NB4 (cell line): ENCODE measurements around the gene UTF1.

Source experiments
- DNase-seq: peaks from one replicate; pipeline ENCODE4 v3.0.0; 2010; ENCODE audit warnings: low read depth
- H3K4me3 ChIP-seq: one replicate; pipeline ENCODE4 v1.5.1; 2011; ENCODE audit warnings: mild to moderate bottlenecking, low read depth, low read length, moderate library complexity
- CTCF ChIP-seq: IDR thresholded peaks from one replicate; pipeline ENCODE4 v1.5.1; 2012; ENCODE audit warnings: low read depth, low read length
- MAX ChIP-seq: IDR thresholded peaks from 2 replicates; pipeline ENCODE4 v1.6.1; 2011; ENCODE audit warnings: low read depth, low read length
- MYC ChIP-seq: IDR thresholded peaks from 2 replicates; pipeline ENCODE4 v1.6.1; 2011; ENCODE audit warnings: low read depth, low read length
- POLR2A ChIP-seq: IDR thresholded peaks from 2 replicates; pipeline ENCODE4 v1.6.1; 2011; ENCODE audit warnings: mild to moderate bottlenecking; ENCODE audit not compliant: insufficient read length; ENCODE audit errors: extremely low read depth

Gene UTF1

GRCh38 chr10:133238466-133238804 is 8.4 kb downstream of the UTF1 start:
- H3K4me3 ChIP-seq, result no peak overlapping the region
- TF ChIP-seq CTCF (no peak), MYC (no peak), MAX (no peak), POLR2A (no peak)
- no peak for DNase-seq

GRCh38 chr10:133239990-133240389 is 10.0 kb downstream of the UTF1 start:
- H3K4me3 ChIP-seq, result no peak overlapping the region
- no peak for DNase-seq
- TF ChIP-seq CTCF (no peak), POLR2A (no peak), MAX (no peak), MYC (no peak)

- H3K4me3 ChIP-seq, result no peak overlapping the region
- TF ChIP-seq CTCF, result no peak
- TF ChIP-seq MAX, result no peak
- no peak for TF ChIP-seq POLR2A
- TF ChIP-seq MYC, result no peak
- no peak for DNase-seq
Observed at GRCh38 chr10:133241501-133242205, 11.6 kb downstream of the UTF1 start.

GRCh38 chr10:133242611-133243356 is 12.8 kb downstream of the UTF1 start:
- TF ChIP-seq MAX (no peak), MYC (no peak), CTCF (no peak), POLR2A (no peak)
- H3K4me3 ChIP-seq, result no peak overlapping the region
- no peak for DNase-seq

- DNase-seq, result no peak
- no peak overlapping the region for H3K4me3 ChIP-seq
- TF ChIP-seq MYC (no peak), MAX (no peak), POLR2A (no peak), CTCF (no peak)
Observed at GRCh38 chr10:133243593-133243992, 13.6 kb downstream of the UTF1 start.
